ENCODE data around the gene WASF3. TPM values are rescaled to one million over a fixed set of nuclear protein-coding genes. Genes with fewer than 3 reads are reported as not detected.

WASF3 gene
- total RNA-seq, 1 donor from 2014 or later = 106 TPM

GRCh38 chr13:26549713-26550112 is 7.8 kb upstream of the WASF3 start:
- Histone ChIP-seq H3K9me3 (ENCODE audit: low read depth) (no peaks in the 10 kb centered on the region), H3K4me2 (no peak overlapping the region), H3K27me3 (no peaks in the 10 kb centered on the region), H3F3A (ENCODE audit: low read depth) (no peaks in the 10 kb centered on the region), H3K4me3 (no peak overlapping the region), H3K27ac (no peak overlapping the region), H3K79me2 (ENCODE audit: low read depth) (no peaks in the 10 kb centered on the region), H3K4me1 (peaks cover 5% of the 10 kb centered on the region), H4K20me1 (ENCODE audit: low read depth) (no peaks in the 10 kb centered on the region), H3K36me3 (no peaks in the 10 kb centered on the region), H3K9ac (no peak overlapping the region), H2AFZ (replicated peaks) (no peak overlapping the region)
- no peaks in the 10 kb centered on the region for H3K9me3 Mint-ChIP-seq
- TF ChIP-seq EZH2phosphoT487 (IDR thresholded peaks at IDR 0.05) = no peak
- H3K36me3 Mint-ChIP-seq = no peaks in the 10 kb centered on the region
- H3K27me3 Mint-ChIP-seq (ENCODE audit: insufficient read depth, low read depth) = no peaks in the 10 kb centered on the region
- DNase-seq (ENCODE audit: low spot score) = no peak
- H3K4me1 Mint-ChIP-seq = no peaks in the 10 kb centered on the region
- H3K27ac Mint-ChIP-seq = no peak overlapping the region
- no peak overlapping the region for H3K4me3 Mint-ChIP-seq

- no peaks in the 10 kb centered on the region for H4K20me1 ChIP-seq (ENCODE audit: low read depth)
- Mint-ChIP-seq H3K36me3 (no peaks in the 10 kb centered on the region), H3K27ac (no peak overlapping the region), H3K4me3 (no peak overlapping the region), H3K9me3 (no peaks in the 10 kb centered on the region), H3K27me3 (ENCODE audit: insufficient read depth, low read depth) (peaks cover 2% of the 10 kb centered on the region), H3K4me1 (no peaks in the 10 kb centered on the region)
- H3K27me3 ChIP-seq = no peaks in the 10 kb centered on the region
- DNase-seq (ENCODE audit: low spot score) = no peak
- no peaks in the 10 kb centered on the region for H3K4me1 ChIP-seq
- H2AFZ ChIP-seq (replicated peaks) = no peak overlapping the region
- no peak overlapping the region for H3K4me3 ChIP-seq
- H3K9ac ChIP-seq = no peak overlapping the region
- H3K4me2 ChIP-seq = no peak overlapping the region
- H3K27ac ChIP-seq = no peak overlapping the region
- no peaks in the 10 kb centered on the region for H3K79me2 ChIP-seq (ENCODE audit: low read depth)
- no peak for TF ChIP-seq EZH2phosphoT487 (IDR thresholded peaks at IDR 0.05)
- no peak for TF ChIP-seq EZH2 (IDR thresholded peaks at IDR 0.05)
- no peak for TF ChIP-seq CTCF (IDR thresholded peaks at IDR 0.05)
- no peaks in the 10 kb centered on the region for H3F3A ChIP-seq (ENCODE audit: low read depth)
- H3K9me3 ChIP-seq (ENCODE audit: low read depth) = no peaks in the 10 kb centered on the region
- no peaks in the 10 kb centered on the region for H3K36me3 ChIP-seq
These were observed 6.1 kb upstream of the WASF3 start for GRCh38 chr13:26551255-26551860.

GRCh38 chr13:26555413-26555812 is 2.1 kb upstream of the WASF3 start:
- no peak overlapping the region for H2AFZ ChIP-seq (replicated peaks)
- H3K9ac ChIP-seq = no peak overlapping the region
- H3K4me2 ChIP-seq = no peak overlapping the region
- no peak for TF ChIP-seq CTCF (IDR thresholded peaks at IDR 0.05)
- no peak for TF ChIP-seq EZH2 (IDR thresholded peaks at IDR 0.05)
- TF ChIP-seq EZH2phosphoT487 (IDR thresholded peaks at IDR 0.05) = no peak
- no peaks in the 10 kb centered on the region for H3K36me3 ChIP-seq
- peaks cover 2% of the 10 kb centered on the region for H3K27me3 Mint-ChIP-seq (ENCODE audit: insufficient read depth, low read depth)
- DNase-seq (ENCODE audit: low spot score) = no peak
- peaks cover 28% of the 10 kb centered on the region for H3K79me2 ChIP-seq (ENCODE audit: low read depth)
- no peaks in the 10 kb centered on the region for H3K9me3 ChIP-seq (ENCODE audit: low read depth)
- peaks cover 24% of the 10 kb centered on the region for H4K20me1 ChIP-seq (ENCODE audit: low read depth)
- no peak overlapping the region for H3K4me3 Mint-ChIP-seq
- H3F3A ChIP-seq (ENCODE audit: low read depth) = peaks cover 16% of the 10 kb centered on the region
- H3K9me3 Mint-ChIP-seq = no peaks in the 10 kb centered on the region
- H3K4me3 ChIP-seq = no peak overlapping the region
- no peak overlapping the region for H3K27ac Mint-ChIP-seq
- no peaks in the 10 kb centered on the region for H3K36me3 Mint-ChIP-seq
- H3K27ac ChIP-seq = no peak overlapping the region
- peaks cover 13% of the 10 kb centered on the region for H3K4me1 Mint-ChIP-seq
- H3K27me3 ChIP-seq = no peaks in the 10 kb centered on the region
- peaks cover 19% of the 10 kb centered on the region for H3K4me1 ChIP-seq

DNA sequence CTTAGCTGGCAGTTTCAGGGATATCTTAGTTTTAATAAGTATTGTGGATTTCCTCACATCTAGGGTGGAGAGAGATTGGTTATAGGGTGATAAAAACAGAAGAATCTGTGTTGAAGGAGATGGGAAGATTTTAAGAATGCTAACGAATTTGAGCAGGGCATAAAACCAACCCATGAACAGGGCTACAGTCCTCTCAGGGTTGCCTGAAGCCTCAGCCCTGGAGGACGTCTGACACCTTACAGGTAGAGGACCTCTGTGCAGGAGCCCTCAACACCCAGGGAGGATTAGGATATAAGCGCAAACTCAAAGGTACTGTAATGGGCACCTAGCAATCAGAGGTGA is 461 bp upstream of the WASF3 start:
- H3K36me3 Mint-ChIP-seq = no peaks in the 10 kb centered on the region
- Histone ChIP-seq H3K36me3 (no peaks in the 10 kb centered on the region), H3F3A (ENCODE audit: low read depth) (peaks cover 24% of the 10 kb centered on the region), H3K79me2 (ENCODE audit: low read depth) (peaks cover 44% of the 10 kb centered on the region), H4K20me1 (ENCODE audit: low read depth) (peaks cover 40% of the 10 kb centered on the region), H2AFZ (replicated peaks) (peak overlapping the region; percentile 93), H3K9me3 (ENCODE audit: low read depth) (no peaks in the 10 kb centered on the region), H3K4me1 (peaks cover 35% of the 10 kb centered on the region), H3K9ac (no peak overlapping the region), H3K4me3 (peak overlapping the region; percentile 46), H3K27me3 (no peaks in the 10 kb centered on the region), H3K27ac (no peak overlapping the region), H3K4me2 (peak overlapping the region; percentile 74)
- H3K4me1 Mint-ChIP-seq = peaks cover 13% of the 10 kb centered on the region
- H3K4me3 Mint-ChIP-seq = peak overlapping the region; percentile 81
- H3K27ac Mint-ChIP-seq = no peak overlapping the region
- peaks cover 2% of the 10 kb centered on the region for H3K27me3 Mint-ChIP-seq (ENCODE audit: insufficient read depth, low read depth)
- TF ChIP-seq CTCF (IDR thresholded peaks at IDR 0.05) (no peak), EZH2 (IDR thresholded peaks at IDR 0.05) (no peak), EZH2phosphoT487 (IDR thresholded peaks at IDR 0.05) (no peak)
- no peaks in the 10 kb centered on the region for H3K9me3 Mint-ChIP-seq
- DNase-seq (ENCODE audit: low spot score) = no peak
